GM19455 (cell line): ENCODE results near the gene ZDHHC7.
"Not testable (repeated sequence)": the region's sequence is repeated elsewhere in the genome, so short reads cannot be mapped to it uniquely, and the experiment has no call there.

Experiments
- ATAC-seq: cut with Tn5 transposase; IDR thresholded peaks from one replicate; pipeline ENCODE4 v1.9.1; 2021; ENCODE audit not compliant: unreplicated experiment

The ZDHHC7 gene

DNA sequence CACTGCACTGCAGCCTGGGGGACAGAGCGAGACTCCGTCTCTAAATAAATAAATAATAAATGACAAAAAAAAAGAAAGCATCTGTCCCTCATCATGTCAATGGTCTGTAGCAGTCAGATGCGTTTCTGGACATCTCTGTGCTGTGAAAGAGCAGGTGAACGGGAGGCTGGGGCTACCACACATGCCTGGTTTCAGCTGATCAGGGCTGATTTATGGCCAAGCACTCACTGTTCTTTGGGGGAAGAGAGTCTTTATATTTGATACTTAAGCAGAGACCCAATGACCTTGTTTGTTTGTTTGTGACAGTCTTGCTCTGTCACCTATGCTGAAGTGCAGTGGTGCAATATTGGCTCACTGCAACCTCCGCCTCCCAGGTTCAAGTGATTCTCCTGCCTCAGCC is 33.7 kb upstream of the ZDHHC7 start:
- ATAC-seq: no peak

- no peak for ATAC-seq
These were observed 31.3 kb upstream of the ZDHHC7 start for GRCh38 chr16:85042606-85043005.

DNA sequence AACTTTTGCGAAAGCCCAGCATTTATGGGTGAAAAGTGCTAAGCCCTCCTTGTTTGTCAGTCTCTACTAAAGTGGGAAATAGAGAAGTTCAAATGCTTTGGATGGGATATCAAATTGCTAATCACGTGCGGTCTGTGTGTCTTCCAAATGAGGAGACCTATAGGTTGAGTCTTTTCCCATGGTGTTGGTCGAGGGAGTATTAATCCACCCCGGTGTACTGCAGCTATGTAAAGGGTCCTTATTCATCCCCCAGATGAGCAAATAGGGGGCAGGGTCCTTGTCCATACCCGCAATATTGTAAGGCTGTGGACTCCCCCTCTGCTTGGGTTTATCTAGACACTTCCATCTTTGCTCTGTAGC is 30.8 kb upstream of the ZDHHC7 start:
- no peak for ATAC-seq

- ATAC-seq: no peak
These were observed 30.2 kb upstream of the ZDHHC7 start for GRCh38 chr16:85041219-85042166.

GRCh38 chr16:85040685-85041084 is 29.4 kb upstream of the ZDHHC7 start:
- ATAC-seq: no peak

- no peak for ATAC-seq
These were observed 26.4 kb upstream of the ZDHHC7 start for GRCh38 chr16:85037721-85038120.

GRCh38 chr16:85037050-85037410 is 25.7 kb upstream of the ZDHHC7 start:
- no peak for ATAC-seq

DNA sequence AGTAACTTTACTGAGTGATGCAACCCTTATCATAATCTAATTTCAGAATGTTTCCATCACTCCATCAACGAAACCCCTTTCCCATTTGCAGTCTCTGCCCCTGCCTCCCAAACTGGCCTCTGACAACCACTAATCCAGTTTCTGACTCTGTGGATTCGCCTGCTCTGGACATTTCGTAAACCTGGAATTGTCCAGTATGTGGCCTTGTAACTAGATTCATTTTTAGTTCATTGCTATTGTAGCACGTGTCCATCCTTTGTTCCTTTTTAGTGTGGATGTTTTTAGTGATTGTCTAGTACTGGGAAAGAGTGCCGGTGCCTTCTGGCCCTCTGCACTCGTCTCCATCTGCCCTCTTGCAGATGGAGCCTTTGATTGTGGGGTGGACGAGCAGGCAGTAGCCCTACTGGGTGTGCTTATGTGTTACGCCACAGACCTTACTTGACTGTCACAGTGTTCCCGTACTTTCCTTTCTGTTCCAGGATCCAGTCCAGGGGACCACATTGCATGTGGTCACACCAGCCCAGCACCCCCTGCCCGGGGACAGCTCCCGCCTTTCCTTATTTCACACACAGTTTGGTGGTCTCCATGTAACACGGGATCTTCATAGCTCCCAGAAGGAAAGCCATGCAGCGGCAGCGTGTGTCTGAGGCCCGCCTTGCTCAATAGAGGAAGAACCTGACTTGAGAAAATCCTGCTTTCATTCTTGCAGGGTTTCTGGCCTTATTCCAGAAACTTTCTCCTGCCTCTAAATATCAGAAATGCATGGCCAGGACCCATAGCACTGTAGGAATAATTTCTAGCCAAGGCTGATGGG is 25.1 kb upstream of the ZDHHC7 start:
- ATAC-seq: no peak

DNA sequence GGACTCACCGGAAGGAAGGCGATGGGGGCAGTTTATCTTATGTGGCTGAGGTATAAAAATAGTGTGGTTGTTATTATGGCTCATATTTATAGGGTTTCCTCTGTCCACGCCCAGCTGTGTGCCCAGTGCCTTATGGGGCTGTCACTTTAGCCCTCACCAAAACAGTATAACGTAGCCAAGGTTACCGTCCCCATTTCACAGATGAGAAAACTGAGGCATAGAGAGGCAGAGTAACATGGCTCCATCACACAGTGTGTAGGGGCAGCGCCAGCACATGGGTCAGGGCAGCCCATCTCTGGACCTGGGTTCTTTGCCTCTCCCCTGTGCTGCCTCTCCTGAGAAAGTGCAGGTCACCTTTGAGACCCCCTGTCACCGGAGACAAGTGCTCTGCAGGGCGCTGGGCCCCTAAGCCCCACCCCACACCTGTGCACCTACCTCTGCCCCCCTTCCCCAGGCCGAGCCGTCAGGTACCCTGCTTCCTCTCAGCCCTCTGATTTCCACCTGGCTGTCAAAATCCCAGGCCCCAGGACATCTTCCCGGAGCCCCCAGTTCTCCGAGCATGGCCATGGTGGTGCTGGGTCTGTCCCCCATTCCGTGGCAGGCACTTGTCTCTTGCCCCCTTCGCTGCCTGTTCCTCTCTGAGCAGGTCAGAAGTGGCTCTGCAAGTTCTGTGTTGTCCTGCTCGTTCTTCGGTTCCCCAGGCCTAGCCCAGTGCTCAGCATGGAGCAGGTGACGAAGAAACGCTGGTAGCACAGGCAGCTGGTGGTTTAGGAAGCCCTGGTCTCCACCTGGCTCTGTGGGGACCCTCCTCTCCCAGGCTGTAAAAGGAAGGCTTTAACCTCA is 23.5 kb upstream of the ZDHHC7 start:
- no peak for ATAC-seq

DNA sequence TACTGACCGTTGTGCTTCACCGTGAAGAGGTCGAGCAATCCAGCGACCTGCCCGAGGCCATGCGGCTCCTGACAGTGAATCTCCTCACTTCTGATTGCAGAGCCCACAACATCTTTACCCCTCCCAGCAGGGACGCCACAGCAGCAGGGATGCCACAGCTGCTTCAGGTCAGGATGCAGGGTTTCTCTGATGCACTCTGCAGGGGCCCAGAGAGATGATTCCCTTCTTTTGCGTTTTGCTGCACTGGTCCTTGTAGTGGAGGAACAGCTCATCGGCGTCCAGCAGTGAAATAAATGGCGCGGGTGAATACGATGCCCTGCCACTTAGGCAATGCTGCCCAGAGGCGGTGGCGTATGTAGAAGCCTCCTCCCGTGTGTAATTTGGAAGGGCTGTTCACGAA is 21.8 kb upstream of the ZDHHC7 start:
- ATAC-seq: no peak

DNA sequence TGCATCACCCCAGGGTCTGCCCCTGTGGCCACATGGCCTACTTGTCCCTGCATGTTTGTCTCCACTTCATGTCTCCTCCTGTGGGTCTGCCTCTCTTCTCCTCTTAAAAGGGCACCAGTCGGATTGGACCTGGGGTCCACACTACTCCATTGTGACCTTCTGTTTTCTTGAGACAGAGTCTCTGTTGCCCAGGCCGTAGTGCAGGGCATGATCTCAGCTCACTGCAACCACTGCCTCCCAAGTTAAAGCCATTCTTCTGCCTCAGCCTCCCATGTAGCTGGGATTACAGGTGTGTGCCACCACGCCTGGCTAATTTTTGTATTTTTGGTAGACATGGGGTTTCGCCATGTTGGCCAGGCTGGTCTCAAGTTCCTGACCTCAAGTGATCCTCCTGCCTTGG is 20.9 kb upstream of the ZDHHC7 start:
- not testable (repeated sequence) for ATAC-seq

- no peak for ATAC-seq
These were observed 20.1 kb upstream of the ZDHHC7 start for GRCh38 chr16:85031451-85031850.

GRCh38 chr16:85029981-85030401 is 18.7 kb upstream of the ZDHHC7 start:
- no peak for ATAC-seq

GRCh38 chr16:85029408-85029784 is 18.1 kb upstream of the ZDHHC7 start:
- ATAC-seq: no peak

GRCh38 chr16:85028685-85029407 is 17.5 kb upstream of the ZDHHC7 start:
- no peak for ATAC-seq

GRCh38 chr16:85027958-85028684 is 16.8 kb upstream of the ZDHHC7 start:
- ATAC-seq: peak; percentile 19

DNA sequence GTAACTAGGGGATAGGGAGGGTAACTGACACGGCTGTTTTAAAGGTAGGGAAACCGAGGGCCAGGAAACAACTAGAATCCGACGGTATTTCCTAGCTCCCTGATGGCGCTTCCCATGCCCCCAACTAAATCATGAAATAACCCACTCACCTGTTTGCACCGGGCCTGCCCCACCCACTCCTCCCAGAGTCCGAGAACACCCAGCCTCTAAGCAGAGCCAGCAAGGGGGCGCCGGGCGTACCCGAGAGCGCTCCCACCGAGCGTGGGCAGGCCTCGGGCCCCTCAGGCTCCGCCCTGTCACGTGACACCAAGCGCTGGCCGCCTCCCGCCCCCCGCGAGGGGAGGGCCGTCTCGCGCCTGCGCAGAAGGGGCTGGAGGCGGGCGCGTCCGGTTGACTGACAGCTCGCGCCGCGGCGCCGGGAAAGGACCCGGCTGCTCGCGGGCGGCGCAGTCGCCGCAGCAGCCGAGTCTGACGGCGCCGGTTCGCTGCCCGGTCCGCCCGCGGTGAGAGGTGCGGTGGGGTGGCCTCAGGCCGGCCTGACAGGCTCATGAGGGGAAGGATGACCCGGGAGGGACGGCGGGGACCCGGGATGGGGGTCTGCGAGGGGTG is 16.1 kb upstream of the ZDHHC7 start, which contains the start of gene KIAA0513:
KIAA0513 (plus strand) TSS at position 447 of the 609 bp plus-strand sequence. CDS start 39,277 bp downstream, outside the sequence.
- peak; percentile 70 for ATAC-seq

DNA sequence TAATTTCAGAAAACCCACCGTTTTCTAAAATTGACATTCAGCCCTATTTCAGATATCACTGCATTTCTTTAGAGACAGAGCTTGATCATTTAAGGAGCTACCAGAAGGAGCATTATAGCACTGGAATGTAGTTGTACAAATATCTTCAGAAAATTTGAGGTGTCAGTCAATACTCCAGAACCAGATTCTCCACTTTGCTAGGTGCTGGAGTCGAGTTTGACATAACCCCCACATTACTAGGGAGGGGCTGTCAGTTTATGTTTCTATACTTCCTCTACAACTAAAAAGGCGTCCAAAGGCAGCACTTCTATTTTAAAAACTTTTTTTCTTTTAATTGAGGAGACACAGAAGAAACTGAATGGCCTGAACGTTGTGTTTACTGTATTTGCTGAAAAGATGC is 15.4 kb upstream of the ZDHHC7 start:
- ATAC-seq: no peak
